GM21717 (cell line): ENCODE data around the gene PRADC1.
"Not testable (repeated sequence)": the region's sequence is repeated elsewhere in the genome, so short reads cannot be mapped to it uniquely, and the experiment has no call there.

ENCODE experiments used
- ATAC-seq: cut with Tn5 transposase; IDR thresholded peaks from one replicate; pipeline ENCODE4 v1.9.1; 2021; ENCODE audit warnings: mild to moderate bottlenecking, moderate library complexity; ENCODE audit not compliant: unreplicated experiment

Gene PRADC1

GRCh38 chr2:73233154-73233931 is at the start of gene PRADC1:
PRADC1 (minus strand) TSS chr2:73233239; CDS start chr2:73233160, 79 bp downstream.
- ATAC-seq = peak; percentile 92

- ATAC-seq = no peak
Measured at GRCh38 chr2:73281244-73281643, 48.2 kb upstream of the PRADC1 start.

- ATAC-seq = no peak
Measured at GRCh38 chr2:73279852-73280251, 46.8 kb upstream of the PRADC1 start.

- ATAC-seq = no peak
Measured at GRCh38 chr2:73272270-73272669, 39.2 kb upstream of the PRADC1 start.

- ATAC-seq = no peak
Measured at GRCh38 chr2:73269686-73270465, 36.8 kb upstream of the PRADC1 start.

- no peak for ATAC-seq
Measured at GRCh38 chr2:73268830-73269685, 36.0 kb upstream of the PRADC1 start.

GRCh38 chr2:73268366-73268829 is 35.4 kb upstream of the PRADC1 start:
- no peak for ATAC-seq

DNA sequence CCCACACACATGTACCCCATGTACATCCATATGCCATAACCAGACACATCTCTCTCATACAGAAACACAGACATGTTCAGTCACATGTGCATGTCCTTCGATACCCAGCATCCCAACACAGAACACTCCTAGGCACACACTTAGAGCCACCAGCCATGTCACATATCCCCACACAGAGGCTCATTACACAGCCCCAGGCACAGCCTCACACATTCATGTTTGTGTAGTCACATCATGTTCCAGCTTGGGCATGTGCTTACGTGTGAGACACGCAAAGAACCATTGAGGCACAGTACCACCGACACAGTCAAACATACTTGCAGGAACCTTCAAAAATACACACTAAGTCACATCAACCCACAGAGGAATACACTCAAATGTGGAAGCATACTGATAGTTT is 34.0 kb upstream of the PRADC1 start:
- ATAC-seq = no peak

- no peak for ATAC-seq
Measured at GRCh38 chr2:73266061-73266901, 33.2 kb upstream of the PRADC1 start.

DNA sequence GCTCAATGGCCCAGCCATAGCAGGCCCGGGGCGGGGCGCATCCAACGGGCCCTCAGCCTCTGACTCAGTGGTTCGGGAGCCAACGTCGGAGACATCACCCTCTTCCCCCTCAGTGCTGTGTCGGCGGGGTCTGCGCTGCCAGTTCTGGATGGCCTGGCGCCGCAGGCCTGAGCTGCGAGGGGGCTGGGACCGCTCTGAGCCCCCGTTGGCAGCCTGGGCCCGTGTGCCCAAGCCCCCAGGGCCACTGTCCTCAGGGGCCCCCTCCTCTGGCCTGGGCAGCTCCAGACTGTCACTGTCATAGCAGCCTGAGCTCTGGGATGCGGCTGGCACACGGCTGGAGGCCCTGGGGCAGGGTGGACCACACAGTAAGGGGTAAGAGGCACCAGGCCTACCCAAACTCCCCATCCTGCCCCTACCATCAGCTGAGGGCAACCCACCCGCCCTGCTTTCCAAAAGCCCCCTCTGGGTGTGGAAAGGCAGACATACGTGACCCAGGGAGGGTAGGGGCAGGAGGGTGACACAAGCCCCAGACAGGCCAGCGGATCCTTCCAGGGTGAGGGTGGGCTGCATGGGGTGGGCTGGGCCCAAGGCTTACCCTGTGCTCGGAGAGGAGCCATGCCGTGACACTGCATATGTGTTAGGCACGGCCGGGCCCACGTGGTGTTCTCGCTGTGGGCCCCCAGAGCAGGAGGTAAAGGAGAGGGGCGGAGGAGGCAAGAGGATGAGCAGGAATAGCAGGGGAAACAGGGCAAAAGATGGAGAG is 32.4 kb upstream of the PRADC1 start:
- no peak for ATAC-seq

DNA sequence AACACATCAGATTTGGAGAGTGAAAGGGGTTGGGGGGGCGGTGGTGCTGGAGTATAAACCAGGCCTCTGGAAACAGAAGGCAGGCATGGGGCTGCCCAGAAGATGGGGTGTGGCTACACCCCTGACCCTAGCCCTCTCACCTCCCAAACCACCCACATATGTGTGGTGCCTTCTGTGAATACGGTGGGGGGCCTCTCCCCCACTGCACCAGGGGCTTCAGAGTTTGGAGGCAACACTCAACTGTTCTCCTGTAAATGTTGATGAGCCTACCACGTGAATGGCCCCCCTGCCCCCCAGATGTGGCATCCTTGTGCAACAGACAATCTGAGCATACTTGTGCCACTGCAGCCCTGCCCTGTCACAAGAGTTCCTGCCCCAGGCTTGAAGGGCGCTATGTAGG is 31.7 kb upstream of the PRADC1 start:
- ATAC-seq = no peak

DNA sequence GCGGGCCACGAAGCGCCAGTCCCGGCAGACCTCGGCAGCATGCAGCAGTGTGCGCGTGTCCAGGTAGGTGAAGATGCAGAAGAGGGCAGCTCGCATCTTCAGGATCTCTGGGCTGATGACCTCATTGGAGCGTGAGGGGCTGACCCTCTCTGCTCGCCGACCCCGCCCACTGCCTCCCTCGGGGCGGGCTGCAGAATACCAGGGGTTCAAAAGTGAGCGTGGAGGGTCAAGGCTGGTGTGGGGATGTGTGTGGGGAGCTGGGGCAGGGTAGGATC is 31.2 kb upstream of the PRADC1 start:
- ATAC-seq = no peak

GRCh38 chr2:73263540-73264331 is 30.7 kb upstream of the PRADC1 start:
- ATAC-seq = no peak

- not testable (repeated sequence) for ATAC-seq
Measured at GRCh38 chr2:73262691-73263429, 29.8 kb upstream of the PRADC1 start.

DNA sequence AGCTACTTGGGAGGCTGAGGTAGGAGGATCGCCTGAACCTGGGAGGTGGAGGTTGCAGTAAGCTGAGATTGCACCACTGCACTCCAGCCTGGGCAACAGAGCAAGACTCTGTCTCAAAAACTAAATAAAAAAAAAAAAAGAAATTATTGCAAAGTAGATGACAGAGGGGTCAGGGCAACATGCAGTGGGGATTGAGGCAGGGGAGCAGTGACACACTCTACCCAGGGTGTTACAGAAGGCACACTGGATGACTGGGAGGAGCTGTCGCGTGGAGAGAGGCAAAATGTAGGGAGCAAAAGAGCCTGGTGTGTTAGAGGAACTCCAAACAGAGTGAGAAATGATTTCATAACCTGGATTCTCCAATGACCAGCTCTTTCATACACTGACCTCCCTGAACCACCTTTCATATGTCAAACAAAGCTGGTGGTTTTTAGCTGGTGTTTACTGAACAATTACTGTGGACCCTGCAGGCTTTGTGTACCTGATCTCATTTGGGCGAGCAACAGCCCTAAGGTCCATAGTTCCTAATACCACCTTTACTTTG is 29.1 kb upstream of the PRADC1 start:
- no peak for ATAC-seq

DNA sequence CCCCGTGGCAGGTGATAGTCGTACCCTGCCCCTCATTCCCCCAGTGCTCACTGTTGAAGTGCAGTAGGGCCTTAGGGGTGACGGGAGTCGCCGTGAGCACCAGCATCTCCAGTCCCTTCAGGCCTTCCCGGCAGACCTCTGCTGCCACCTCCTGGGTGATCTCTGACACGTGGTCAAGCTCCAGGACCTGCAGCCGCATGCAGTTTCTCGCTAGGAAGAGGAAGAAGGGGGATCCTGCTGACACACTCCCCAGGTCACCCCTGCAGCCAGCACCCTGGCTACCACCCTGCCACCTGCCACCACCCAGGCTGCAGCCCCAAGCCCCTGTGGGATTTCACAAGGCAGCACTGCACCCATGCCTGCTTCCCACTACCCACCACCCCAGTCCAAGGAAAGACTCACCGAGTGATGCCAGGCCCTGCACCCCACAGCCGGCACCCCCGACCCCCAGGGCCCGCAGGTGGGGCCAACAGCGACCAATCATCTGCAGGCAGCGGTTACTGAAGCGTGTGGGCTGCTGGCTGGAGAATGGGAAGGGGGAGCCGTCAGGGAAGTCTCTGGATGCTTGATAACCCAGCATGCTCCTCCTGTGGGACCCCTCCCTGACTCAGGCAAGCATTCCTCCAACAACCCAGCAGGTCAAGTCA is 27.4 kb upstream of the PRADC1 start:
- ATAC-seq = no peak

DNA sequence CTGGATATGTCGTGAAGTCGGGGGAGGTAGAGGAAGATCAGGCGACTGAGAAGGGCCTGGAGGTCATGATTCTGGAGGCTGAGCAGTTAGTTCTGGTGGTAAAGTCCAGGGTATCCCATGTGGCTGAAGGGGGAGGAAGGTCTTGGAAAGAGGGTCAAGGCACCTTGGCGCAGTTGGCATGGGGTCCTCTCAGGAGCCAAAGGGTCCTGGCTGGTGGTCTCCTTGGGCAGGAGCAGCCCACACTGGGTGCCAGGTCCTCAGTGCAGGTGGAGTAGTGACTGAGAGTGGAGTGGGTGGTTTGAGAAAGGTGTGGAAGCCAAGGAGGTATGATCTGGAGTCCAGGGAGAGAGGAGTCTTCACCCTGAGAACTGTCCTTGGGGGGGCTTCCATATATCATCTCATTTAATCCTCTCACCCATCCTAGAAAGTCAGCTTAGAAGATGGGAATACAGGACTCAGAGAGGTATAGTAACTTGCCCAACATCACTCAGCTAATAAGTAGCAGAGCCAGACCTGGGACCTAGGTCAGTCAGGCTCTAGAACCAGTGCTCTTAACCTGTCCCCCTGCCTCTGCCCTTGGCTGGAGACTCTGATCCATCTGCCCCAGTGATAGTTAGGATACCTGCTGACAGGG is 26.8 kb upstream of the PRADC1 start:
- no peak for ATAC-seq
